ENCODE data around the gene SIGLEC1. TPM values are rescaled to one million over a fixed set of nuclear protein-coding genes. Genes with fewer than 3 reads are reported as not detected.

SIGLEC1 gene
- total RNA-seq, 1 donor from 2014 or later: not detected

DNA sequence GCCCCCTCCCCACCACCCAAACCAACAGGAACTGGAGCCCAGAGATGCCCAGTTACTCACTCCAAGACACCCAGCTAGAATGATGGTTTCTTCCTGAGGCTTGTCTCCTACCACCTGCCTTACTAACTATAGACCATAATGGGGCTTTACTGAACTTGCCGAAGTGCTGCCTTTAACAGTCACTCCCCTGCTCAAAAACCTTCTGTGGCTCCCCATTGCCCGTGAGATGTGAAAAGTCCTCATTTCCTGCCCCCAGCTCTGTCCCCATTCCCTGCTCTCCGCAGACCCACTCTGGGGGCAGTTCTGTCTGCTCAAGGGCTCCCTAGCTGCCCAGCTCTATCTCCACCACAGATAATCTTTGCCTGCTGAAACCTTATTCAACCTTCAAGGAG, 4.9 kb downstream of the SIGLEC1 start:
- Mint-ChIP-seq H3K4me3 (no peak overlapping the region), H3K27me3 (peaks cover 9% of the 10 kb centered on the region), H3K4me1 (ENCODE audit: unreplicated experiment) (no peaks in the 10 kb centered on the region), H3K9me3 (no peaks in the 10 kb centered on the region), H3K27ac (no peak overlapping the region), H3K36me3 (no peaks in the 10 kb centered on the region)
- DNase-seq (ENCODE audit: extremely low spot score, unreplicated experiment): no peak
- TF ChIP-seq, protein P1, sequence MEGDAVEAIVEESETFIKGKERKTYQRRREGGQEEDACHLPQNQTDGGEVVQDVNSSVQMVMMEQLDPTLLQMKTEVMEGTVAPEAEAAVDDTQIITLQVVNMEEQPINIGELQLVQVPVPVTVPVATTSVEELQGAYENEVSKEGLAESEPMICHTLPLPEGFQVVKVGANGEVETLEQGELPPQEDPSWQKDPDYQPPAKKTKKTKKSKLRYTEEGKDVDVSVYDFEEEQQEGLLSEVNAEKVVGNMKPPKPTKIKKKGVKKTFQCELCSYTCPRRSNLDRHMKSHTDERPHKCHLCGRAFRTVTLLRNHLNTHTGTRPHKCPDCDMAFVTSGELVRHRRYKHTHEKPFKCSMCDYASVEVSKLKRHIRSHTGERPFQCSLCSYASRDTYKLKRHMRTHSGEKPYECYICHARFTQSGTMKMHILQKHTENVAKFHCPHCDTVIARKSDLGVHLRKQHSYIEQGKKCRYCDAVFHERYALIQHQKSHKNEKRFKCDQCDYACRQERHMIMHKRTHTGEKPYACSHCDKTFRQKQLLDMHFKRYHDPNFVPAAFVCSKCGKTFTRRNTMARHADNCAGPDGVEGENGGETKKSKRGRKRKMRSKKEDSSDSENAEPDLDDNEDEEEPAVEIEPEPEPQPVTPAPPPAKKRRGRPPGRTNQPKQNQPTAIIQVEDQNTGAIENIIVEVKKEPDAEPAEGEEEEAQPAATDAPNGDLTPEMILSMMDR (conservative IDR thresholded peaks at IDR 0.05): no peak

DNA sequence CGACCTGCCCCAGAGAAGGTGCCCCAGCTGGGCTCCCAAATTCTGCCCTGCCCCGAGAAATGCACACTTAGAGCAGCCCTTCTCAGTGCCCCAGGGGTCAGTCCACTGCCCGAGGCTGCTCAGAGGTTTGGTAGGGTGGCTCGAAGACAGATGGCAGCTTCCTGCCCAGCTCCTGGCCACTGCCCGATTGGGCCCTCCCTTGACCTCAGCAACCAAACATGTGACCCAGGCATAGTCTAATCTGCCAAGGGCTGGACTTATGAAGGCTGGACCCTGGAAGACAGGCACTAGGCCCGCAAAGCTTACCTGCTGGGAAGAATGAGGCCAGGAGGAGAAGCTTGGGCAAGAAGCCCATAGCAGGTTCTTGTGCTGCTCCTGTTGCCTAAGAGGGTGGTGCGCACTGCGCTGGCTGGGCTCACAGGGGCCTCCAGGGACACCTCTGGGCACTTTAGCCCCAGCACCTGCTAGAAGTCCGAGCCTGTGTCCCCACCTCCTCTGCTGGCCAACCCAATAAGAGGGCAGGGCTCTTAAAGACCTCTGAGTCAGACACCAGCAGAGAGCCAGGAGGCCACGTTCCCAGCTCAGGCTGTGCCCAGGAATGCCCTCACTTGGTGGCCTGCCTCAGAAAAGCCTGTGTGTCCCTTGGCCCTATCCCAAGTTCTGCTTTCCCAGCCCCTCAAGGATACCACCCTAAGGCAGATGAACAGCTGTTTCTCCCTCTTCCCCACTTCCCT, 5.5 kb downstream of the SIGLEC1 start:
- Mint-ChIP-seq H3K4me1 (ENCODE audit: unreplicated experiment) (no peaks in the 10 kb centered on the region), H3K9me3 (no peaks in the 10 kb centered on the region), H3K27me3 (peaks cover 9% of the 10 kb centered on the region), H3K27ac (no peak overlapping the region), H3K36me3 (no peaks in the 10 kb centered on the region), H3K4me3 (no peak overlapping the region)
- TF ChIP-seq, protein P1 (conservative IDR thresholded peaks at IDR 0.05): no peak
- DNase-seq (ENCODE audit: extremely low spot score, unreplicated experiment): no peak

DNA sequence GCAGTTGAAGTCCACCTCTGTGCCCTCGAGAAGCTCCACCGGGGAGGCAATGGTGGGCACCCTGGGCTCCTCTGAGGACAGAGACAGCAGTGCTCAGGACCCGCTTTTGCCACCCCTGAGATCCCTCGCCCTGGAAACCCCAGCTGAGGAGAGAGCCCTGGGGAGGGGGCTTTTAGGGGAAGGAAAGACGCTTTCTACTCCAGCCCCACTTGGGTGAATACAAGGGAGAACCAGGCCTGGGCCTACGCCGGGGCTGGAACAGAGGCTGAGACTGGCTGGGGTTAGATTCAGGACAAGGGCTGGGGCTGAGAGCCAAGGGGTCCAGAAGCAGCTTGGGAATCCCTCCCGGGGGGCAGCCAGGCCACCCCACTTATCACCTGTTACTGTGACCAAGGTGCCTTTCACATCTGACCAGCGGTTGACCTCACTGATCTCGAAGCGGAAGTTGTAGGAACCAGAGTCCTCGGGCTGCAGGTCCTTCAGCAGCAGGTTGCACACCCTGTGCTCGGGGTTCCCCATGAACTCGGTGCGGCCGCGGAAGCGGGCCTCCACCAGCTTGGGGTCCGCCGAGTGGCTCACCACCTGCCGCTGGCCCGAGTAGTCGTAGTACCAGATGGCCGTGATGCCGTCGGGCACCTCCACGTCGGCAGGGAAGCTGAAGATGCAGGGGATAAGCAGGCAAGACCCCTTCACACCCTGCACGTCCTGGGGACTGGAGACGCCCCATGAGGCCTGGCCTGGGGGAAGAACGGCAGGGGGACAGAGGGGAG, 6.2 kb downstream of the SIGLEC1 start:
- H3K4me3 Mint-ChIP-seq: no peak overlapping the region

DNA sequence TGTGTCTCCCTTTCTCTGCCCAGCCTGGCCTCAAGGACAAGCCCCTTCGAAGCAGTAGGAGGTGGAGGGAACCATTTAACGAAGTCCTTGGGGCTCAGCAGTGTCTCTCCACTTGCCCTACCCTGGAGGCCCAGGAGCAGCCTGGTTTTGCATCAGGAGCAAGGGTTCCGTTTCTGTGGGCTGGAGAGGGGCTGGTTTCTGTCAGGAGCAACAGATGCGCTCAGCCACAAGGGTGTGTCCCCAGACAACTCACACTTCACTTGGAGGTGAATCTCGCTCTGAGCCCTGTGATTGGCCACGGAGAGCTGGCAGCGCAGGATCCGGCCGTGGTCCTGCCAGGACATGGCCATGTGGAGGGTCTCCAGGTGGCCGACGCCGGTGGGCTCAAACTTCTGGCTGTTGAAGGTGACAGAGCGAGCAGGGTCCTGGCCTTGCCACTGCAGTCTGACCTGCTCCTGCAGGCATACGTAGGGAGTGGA, 6.9 kb downstream of the SIGLEC1 start:
- TF ChIP-seq, protein P1 (conservative IDR thresholded peaks at IDR 0.05): no peak
- H3K36me3 Mint-ChIP-seq: no peaks in the 10 kb centered on the region
- no peak overlapping the region for H3K27ac Mint-ChIP-seq
- DNase-seq (ENCODE audit: extremely low spot score, unreplicated experiment): no peak
- H3K4me1 Mint-ChIP-seq (ENCODE audit: unreplicated experiment): no peaks in the 10 kb centered on the region
- no peak overlapping the region for H3K4me3 Mint-ChIP-seq
- H3K27me3 Mint-ChIP-seq: peaks cover 9% of the 10 kb centered on the region
- H3K9me3 Mint-ChIP-seq: no peaks in the 10 kb centered on the region

More for the DNA sequence above, 6.2 kb downstream of the SIGLEC1 start:
- peaks cover 9% of the 10 kb centered on the region for H3K27me3 Mint-ChIP-seq
- TF ChIP-seq, protein P1 (conservative IDR thresholded peaks at IDR 0.05): no peak
- no peaks in the 10 kb centered on the region for H3K4me1 Mint-ChIP-seq (ENCODE audit: unreplicated experiment)
- no peak overlapping the region for H3K27ac Mint-ChIP-seq
- H3K36me3 Mint-ChIP-seq: no peaks in the 10 kb centered on the region
- no peaks in the 10 kb centered on the region for H3K9me3 Mint-ChIP-seq
- DNase-seq (ENCODE audit: extremely low spot score, unreplicated experiment): no peak

DNA sequence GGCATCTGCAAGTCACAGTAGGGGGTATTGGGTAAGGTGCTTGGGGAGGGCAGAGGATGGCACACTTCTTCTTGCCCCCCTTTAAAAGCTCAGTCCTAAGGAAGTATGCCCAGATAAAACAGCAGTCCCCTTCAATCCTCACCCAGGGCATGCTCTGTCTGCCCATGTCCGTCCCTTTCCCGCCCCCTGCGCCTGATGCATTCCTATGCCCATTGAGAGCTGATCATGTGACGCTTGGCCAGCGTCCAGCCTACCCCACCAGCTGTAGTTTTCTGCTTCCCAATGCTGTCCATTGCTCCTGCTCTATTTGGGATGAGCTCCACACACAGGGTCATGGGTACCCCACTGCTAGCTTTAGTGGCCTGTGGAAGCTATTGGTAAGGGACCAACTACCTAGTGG, 8.3 kb downstream of the SIGLEC1 start:
- no peak for DNase-seq (ENCODE audit: extremely low spot score, unreplicated experiment)
- H3K27ac Mint-ChIP-seq: no peak overlapping the region
- peaks cover 9% of the 10 kb centered on the region for H3K27me3 Mint-ChIP-seq

More for the DNA sequence above, 8.3 kb downstream of the SIGLEC1 start:
- Mint-ChIP-seq H3K9me3 (no peaks in the 10 kb centered on the region), H3K4me3 (no peak overlapping the region), H3K4me1 (ENCODE audit: unreplicated experiment) (no peaks in the 10 kb centered on the region), H3K36me3 (no peaks in the 10 kb centered on the region)
- TF ChIP-seq, protein P1 (conservative IDR thresholded peaks at IDR 0.05): no peak

Data from type B pancreatic cell (in vitro differentiated cells).